ENCODE data around the gene MRPL28.
"Not testable (repeated sequence)": the region's sequence is repeated elsewhere in the genome, so short reads cannot be mapped to it uniquely, and the experiment has no call there.

Gene MRPL28

DNA sequence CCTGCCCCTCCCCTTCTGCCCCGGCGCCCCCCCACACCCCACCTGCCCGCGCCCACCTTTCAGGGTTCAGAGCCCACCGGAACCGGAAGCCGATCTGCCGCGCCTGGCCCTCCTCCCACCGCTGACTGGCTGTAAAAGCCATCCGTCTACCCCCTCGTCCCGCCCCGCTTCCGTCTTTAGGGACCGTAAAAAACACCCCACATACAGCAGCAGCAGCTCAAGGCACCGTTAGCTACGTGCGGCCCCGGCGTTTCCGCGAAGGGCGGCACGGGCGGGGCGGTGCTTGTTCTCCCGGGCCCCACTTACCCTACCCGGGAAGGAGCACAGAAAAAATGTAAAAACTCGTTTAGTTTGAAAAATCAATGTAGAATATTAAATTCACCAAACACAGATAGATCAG is at the start of gene MRPL28:
TSS of gene MRPL28 (minus strand) at position 96 of the 400 bp plus-strand sequence. CDS start 320 bp downstream, outside the sequence.
- DNase-seq = peak; percentile 95 to 96

GRCh38 chr16:415170-415498 is 44.8 kb upstream of the MRPL28 start:
- DNase-seq = not testable (repeated sequence)

- DNase-seq = no peak
Observed at GRCh38 chr16:414395-415169, 44.2 kb upstream of the MRPL28 start.

- no peak for DNase-seq
Observed at GRCh38 chr16:411576-412265, 41.4 kb upstream of the MRPL28 start.

DNA sequence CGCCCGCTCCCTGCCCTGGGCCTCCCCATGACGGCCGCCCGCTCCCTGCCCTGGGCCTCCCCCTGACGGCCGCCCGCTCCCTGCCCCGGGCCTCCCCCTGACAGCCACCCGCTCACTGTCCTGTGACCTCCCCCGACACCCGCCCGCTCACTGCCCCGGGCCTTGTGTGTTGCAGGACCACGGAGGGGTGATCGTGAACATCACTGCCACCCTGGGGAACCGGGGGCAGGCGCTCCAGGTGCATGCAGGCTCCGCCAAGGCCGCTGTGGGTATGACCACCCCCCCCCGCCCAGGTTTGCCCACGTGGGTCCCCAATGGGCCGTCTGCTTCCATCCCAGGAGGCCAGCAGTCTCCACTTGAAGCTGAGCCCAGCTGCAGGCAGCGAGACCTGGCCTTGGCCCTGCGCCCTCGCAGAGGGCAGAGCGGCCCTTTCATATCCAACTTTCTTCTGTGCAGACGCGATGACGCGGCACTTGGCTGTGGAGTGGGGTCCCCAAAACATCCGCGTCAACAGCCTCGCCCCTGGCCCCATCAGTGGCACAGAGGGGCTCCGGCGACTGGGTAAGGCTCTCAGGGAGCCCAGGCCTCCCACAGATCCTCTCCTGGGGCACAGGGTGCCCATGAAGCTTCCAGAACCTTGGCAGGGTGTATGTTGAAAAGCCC is 40.3 kb upstream of the MRPL28 start:
- no peak for DNase-seq

DNA sequence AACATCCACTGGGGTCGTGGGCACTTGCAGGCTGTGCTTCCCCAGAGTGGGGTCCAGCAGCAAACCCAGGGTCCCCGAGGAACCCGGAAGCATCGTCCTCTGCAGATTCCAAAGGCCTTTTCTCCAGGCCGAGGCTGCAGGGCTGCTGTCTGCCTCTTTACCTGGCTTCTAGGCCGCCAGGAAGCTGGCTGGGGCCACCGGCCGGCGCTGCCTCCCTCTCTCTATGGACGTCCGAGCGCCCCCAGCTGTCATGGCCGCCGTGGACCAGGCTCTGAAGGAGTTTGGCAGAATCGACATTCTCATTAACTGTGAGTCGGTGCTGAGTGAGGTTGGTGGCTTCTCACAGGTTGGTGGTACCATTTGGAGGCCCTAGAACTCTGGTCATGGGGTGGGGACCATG is 36.9 kb upstream of the MRPL28 start:
- DNase-seq = no peak

- no peak for DNase-seq
Observed at GRCh38 chr16:405548-406506, 35.5 kb upstream of the MRPL28 start.

- DNase-seq = no peak
Observed at GRCh38 chr16:404971-405486, 34.7 kb upstream of the MRPL28 start.

DNA sequence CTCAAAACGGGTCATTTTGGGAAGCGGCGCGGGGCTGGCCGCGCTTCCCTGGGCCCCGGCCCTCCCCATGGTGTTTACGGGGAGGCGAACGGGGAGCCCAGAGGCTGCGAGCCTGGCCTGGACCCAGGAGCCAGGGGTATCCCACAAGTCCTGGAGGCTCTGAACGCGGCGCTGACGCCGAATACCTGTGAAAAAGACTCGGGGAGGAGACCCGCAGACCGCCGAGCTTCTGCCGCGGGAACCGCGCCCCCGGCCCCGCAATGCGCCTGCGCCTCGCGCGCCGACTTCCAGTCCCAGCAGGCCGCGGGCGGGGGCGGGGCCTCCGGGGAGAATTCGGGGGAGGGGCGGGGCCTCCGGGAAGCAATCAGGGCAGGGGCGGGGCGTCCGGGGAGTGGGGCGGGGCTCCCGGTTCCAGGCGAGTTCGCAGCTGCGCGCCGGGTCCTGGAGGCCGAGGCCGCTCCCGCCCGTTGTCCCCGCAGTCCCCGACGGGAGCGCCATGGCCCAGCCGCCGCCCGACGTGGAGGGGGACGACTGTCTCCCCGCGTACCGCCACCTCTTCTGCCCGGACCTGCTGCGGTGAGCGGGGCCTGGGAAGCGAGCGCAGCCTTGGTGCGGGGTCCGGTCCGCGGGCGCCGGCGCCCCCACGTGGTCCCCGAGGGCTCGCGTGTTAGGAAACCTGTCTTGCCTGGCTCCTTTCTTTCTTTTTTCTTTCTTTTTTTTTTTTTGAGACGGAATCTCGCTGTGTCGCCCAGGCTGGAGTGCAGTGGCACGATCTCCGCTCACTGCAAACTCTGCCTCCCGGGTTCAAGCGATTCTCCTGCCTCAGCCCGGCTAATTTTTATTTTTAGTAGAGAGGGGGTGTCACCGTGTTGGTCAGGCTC is 31.4 kb upstream of the MRPL28 start, which contains the start of gene DECR2:
TSS of gene DECR2 (plus strand) at position 418 of the 881 bp plus-strand sequence. CDS start at position 497, 79 bp downstream.
- DNase-seq = peak; percentile 82 to 97

- DNase-seq = no peak
Observed at GRCh38 chr16:400061-400591, 29.8 kb upstream of the MRPL28 start.

DNA sequence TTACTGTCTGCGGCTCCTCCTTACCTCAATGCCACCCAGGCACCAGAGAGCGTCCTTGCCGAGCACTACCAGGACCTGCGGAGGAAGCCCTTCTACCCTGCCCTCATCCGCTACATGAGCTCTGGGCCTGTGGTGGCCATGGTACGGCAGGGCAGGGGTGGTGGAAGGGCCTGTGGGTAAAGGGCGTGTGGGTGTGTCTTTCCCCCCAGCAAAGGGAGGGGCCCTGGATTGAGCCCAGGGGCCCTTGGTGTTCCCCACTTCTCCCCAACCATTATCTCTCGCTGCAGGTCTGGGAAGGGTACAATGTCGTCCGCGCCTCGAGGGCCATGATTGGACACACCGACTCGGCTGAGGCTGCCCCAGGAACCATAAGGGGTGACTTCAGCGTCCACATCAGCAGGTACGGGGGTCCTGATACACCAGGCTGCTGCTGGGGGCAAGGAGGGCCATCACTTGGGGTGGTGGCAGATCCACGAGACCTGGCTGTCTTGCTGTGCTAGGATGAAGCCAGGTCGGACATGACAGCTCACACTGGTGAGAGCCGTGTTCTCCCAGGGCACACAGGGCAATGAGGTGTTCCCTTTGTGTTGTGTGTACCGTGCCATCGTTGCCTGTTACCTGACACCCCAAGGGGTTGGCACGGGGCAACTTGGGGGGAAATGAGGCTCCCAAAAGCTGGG is 29.1 kb upstream of the MRPL28 start:
- no peak for DNase-seq

DNA sequence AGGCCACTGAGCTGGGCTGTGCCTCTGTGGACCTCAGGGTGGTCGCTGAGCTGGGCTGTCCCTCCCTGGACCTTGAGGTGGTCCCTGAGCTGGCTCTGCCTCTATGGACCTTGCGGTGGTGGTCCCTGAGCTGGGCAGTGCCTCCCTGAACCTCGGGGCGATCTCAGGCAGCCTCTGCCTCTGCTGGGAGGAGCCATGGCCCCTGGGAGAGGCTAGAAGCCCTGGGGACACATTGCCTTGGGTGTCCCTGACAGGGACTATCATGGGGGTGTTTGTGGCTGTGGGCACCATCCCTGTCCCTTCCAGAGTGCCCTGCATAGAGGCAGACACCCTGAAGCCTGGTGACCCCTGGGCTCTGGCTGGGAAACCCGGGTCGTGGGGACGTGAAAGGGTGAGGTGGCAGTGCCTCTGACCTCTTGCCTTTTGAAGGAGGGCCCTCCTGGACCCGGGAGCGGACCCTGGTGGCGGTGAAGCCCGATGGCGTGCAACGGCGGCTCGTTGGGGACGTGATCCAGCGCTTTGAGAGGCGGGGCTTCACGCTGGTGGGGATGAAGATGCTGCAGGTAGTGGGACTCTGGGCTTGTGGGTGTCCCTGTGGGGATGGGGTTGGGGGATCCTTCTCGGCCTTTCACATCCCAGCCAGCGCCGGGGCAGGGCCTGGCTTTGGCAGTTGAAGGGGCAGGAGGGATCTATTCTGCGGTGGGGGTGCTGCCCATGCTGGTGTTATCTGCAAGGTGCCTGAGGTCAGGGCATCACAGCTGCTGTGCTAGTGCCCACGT is 28.4 kb upstream of the MRPL28 start:
- DNase-seq = no peak

DNA sequence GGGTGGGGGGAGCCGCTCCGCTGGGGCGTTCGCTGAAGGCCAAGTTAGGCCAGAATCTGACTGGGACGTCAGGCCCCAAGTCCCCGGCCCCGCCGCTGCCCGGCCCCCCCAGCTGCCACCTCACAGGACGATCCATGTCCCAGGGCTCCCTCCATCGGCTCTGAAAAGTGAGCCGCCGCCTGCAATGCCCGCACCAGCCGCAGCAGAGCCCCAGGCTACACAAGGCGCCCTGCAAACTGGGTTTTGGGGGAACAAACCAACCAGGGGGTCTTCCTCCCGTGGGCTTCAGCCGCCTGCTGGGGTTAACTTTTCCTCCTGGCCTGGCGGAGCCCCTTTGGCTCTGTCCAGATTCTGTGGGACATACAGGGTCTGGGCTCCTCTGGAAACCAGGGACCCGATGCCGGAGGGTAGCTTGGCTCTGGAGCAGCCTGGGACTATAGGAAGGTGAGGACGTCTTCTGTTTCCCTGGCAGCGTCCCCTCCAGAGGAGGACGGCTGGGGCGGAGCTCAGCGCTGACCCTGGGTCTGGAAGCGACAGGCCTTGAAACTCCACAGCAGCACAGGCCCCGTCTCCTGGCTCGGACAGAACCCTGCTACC is 27.5 kb upstream of the MRPL28 start:
- DNase-seq = no peak

DNA sequence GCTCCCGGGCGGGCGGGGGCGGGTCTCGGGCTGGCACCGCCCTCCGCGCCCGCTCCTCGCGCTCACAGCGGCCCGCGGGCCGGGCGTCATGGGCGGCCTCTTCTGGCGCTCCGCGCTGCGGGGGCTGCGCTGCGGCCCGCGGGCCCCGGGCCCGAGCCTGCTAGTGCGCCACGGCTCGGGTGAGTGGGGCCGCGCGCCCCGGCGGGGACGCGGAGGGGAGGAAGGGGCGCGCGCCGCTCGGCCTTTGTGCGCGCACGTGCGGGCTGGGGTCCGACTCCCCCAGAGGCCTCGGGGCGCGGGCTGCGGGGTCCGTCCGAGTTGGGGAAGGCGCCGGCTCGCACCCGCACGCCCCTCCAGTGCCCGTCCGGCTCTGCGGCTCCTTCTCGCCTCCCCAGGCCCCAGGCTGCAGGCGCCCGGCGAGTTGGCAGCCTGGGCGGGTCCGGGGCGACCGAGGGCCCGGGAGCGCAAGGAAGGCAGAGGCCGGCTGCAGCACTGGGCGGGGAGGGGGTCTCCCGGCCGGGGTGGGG is 26.9 kb upstream of the MRPL28 start, which contains the start of gene NME4:
TSS of gene NME4 (plus strand) at position 65 of the 527 bp plus-strand sequence. CDS start at position 89, 24 bp downstream.
- no peak for DNase-seq

DNA sequence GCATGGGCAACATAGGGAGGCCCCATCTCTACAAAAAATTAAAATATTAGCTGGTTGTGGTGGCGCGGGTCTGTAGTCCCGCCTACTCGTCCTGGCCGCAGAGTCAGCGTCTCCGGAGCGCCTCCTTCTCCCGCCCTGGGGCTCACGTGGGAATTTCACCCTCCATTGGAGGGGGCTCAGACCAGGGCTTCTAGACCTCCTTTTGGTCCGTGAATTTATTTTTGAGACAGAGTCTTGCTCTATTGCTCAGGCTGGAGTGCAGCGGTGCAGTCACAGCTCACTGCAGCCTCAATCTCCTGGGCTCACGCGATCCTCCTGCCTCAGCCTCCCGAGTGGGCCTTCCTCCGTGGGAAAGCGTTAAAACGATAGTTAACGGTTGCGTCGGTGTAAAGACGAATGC is 26.3 kb upstream of the MRPL28 start:
- DNase-seq = no peak

DNA sequence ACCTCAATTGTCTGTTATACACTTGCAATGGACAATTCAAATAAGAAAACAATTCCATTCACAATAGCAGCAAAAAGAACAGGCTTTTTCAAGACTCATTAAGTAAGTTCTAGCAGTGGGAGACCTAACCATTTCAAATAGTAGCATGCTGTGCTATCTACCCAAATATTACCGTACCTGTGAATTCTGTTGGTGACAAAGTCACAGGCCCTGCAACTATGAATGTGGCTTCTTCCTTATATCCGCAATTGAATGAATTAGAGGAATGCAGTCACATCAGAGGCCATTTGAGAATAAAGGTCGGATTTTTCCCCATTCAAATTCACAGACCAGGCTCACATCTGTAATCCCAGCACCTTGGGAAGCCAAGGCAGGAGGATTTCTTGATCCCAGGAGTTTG is 25.9 kb upstream of the MRPL28 start:
- no peak for DNase-seq

- DNase-seq = no peak
Observed at GRCh38 chr16:392450-393030, 22.2 kb upstream of the MRPL28 start.

DNA sequence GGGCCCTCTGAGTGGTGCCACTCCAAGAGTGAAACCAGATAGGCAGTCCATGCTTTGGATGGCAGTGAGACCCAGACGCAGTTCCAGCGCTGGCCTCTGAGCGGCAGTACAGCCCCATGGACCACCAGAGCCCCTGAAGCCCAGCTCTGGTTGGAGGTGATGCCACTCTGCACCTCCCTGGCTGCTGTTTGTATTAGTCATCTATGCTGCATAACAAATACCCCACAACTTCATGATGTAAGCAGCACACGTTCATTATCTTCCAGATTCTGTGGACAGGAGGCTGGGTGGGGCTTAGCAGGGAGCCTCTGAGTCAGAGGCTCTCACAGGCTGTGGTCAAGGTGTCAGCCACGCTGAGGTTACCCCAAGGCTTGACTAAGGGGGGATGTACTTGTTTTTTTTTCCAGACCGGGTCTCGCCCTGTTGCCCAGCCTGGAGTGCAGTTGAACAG is 21.6 kb upstream of the MRPL28 start:
- peak; percentile 36 to 69 for DNase-seq
